ENCODE measurements around the gene CRTAP.
"Not testable (repeated sequence)": the region's sequence is repeated elsewhere in the genome, so short reads cannot be mapped to it uniquely, and the experiment has no call there.

CRTAP gene

DNA sequence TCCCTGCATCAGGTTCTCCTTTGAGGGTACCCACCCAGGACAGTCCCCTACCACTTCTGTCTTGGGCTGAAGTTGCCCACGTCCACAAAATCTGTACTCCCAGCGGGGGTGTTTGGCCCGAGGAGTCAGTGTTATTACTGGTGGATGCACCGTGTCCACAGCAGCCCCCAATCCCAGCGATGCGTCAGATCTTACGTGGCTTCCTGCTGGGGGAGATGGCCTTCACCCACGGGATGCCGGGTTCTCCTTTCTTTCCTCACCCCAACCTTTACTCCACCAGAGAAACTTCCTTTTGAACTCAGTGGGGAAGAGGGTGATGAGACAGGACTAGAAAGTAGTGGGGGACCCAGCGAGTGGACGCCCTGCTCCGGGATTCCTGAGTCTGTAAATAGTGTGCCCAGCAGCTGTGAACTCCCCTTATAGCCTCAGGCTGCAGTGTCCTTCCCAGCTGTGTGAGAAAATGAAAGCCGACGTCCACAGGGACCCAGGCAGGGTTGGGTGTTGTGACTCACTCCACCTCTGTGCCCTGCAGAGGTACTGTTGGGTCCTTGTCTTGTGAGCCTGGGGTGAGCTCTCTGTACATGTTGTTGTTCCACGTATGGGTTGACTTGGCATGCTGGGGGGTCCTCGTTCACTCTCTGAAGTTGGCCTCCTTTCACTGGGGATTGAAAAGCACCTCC is 31.5 kb downstream of the CRTAP start:
- DNase-seq = no peak

DNA sequence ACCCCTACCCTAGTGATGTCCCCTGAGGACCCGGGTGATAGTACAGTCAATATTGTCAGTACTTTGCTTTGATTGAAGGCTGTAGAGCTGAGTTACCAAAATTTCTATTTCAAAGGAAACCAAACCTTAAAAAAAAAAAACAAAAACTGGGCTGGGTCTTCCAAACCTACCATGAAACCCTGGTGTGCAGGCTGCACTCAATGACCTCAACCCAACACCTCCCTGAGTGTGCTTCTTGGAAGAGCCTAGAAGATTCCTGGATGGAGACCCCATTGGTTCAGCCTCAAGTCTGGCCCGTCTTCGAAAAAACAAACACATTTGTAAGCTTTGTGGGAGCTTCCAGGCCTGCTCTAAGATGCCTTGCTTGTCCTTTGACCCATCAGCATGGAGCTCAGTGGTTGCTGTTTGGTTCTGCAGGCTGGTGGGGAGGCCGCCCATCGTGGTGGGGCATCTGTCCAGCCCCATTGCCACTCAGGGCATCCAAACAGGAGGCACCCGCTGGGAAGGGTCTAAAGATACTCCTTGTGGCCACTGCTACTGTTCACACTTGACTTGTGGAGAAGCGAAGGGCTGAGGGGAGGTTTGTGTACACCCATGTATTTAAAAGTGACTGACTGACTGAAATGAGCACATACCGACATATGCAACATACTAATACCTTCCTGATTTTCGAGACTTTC is 32.2 kb downstream of the CRTAP start:
- no peak for DNase-seq

DNA sequence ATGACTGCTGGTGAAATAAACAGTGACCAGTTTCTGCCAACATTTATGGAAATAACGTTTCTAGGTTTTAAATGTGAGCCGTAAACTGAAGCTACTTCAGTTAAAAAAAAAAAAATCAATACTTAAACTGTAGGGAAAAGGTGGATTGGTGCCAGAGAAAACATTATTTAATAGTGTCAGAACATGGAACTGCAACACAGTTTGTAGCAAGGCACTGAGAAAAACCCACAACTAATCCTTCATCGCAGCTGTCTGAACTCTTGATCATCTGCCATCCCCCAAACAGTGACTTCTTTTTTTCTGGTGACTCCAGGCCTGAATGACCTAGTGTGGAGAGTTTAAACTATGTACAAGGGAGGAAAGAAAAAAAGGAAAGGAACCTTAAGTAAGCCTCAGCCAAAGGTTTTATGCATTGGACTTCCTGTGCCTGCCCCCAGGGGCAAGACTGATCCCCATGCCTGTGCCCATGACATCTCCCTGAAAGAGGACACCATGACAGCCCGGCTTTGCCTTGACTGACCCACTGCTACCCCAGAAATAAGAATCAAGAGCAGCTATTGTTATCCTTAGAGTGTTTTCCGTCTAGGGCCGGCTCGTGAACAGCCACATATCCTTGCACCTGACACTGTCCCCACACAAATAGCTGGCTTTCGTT is 33.1 kb downstream of the CRTAP start:
- no peak for DNase-seq

DNA sequence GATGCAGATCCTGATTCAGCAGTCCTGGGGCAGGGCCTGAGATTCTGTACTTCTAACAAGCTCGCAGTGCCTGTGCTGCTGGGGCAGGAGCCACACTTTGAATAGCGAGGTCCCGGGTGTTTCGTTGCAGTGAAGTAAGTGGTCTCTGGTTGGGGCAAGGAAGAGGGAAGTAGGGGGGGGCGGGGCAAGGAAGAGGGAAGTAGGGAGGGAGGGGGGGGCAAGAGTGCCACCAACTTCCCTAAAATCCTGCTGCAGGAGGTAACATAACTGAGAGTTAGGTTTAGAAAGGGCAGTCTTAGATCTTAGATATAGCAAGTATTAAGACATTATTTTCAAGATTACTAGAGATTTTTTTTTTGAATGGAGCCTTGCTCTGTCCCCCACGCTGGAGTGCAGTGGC is 35.5 kb downstream of the CRTAP start:
- no peak for DNase-seq

DNA sequence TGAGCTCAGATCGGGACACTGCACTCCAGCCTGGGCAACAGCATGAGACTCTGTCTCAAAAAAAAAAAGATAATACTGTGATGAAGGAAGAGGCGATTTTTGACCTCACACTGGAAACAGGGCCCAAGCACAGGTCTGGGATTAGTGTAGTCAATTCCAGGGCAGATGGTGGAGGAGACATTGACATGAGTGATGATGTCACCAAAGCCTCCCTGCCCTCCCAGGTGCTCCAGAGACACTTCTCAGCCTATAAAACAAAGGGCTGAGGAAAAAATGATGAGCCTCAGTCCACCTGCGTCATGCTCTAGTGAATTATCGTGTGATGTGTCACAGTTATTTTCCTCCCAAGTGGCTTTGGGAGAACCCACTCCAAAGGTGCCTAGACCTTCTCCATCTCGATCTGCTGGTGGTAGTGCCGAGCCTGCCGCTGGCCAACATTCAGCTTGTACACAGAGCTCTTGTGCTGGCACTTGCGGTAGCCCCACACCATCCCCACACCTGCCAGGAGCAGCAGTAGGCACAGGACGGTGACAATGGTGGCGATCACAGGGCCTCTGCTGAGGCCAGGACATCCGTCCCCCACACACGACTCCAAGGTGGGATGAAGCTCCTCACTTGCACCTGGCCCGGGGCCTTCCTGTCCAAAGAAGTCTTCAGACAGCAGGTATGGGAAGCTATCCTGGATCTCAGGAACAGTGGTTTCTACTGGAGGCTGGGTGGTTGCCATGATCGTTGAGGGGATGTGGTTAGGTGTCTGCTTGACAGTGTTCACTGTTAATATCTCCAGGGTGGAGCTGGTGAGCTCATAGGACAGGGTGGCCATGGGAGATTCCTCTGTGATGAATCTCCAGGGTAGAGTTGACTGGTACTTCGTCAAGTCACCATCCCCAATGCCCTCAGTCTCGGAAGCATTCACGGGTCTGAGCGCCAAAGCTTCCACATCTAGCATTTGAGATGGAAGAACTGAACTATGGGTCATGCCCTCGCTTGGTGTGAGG is 38.8 kb downstream of the CRTAP start:
- no peak for DNase-seq

GRCh38 chr3:33153782-33154181 is 40.0 kb downstream of the CRTAP start:
- no peak for DNase-seq

- DNase-seq = no peak
Observed at GRCh38 chr3:33155301-33155700, 41.5 kb downstream of the CRTAP start.

GRCh38 chr3:33159234-33159633 is 45.4 kb downstream of the CRTAP start:
- DNase-seq = no peak

- DNase-seq = no peak
Observed at GRCh38 chr3:33159981-33160380, 46.2 kb downstream of the CRTAP start.

DNA sequence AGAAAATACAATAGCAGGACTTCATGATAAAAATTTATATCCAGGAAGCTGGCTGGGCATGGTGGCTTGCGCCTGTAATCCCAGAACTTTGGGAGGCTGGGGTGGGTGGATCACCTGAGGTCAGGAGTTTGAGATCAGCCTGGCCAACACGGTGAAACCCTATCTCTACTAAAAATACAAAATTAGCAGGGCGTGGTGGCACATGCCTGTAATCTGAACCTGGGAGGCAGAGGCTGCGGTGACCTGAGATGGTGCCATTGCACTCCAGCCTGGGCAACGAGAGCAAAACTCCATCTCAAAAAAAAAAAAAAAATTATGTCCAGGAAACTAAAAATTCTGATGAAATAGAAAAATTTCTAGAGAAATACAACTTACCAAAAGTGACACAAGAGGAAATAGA is 48.8 kb downstream of the CRTAP start:
- DNase-seq = not testable (repeated sequence)

- DNase-seq = no peak
Observed at GRCh38 chr3:33165372-33165771, 51.6 kb downstream of the CRTAP start.

- no peak for DNase-seq
Observed at GRCh38 chr3:33166095-33166494, 52.3 kb downstream of the CRTAP start.

DNA sequence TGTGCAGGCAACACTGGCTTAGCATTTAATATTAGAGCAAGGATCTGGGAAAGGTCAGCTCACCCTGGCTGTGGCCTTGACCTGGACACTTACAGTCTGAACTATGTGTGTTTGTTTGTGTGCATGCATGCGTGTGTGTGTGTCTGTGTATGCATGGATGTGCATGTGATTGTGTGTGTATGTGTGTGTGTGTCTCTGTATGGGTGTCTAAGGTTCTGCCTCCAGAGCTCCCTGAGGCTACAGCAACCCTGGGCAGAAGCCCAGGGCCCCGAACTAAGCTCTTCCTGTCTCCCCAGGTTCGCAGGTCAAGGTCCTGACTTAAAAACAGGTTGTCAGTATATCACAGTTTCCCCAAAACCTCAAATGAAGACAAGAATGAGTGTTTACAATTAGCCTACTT is 53.5 kb downstream of the CRTAP start:
- DNase-seq = no peak

GRCh38 chr3:33167716-33168336 is 54.0 kb downstream of the CRTAP start:
- DNase-seq = no peak

- no peak for DNase-seq
Observed at GRCh38 chr3:33170531-33170930, 56.7 kb downstream of the CRTAP start.

GRCh38 chr3:33171580-33171979 is 57.8 kb downstream of the CRTAP start:
- DNase-seq = no peak

DNA sequence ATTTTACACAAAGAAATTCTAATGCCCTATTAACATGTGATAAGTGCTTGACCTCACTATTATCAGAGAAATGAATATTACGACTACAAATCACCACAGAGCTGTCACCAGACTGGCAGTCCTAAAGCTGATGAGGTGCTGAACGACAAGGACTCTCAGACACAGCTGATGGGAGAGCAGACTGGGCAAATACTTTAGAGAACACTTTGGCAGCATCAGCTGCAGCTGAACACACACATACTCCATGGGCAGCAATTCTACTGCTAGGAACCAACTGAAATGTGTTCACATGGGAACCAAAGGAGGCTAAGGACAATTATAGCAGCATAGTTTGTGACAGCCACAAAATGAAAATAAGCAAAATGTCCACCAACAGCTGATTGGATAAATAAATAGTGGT is 59.3 kb downstream of the CRTAP start:
- no peak for DNase-seq

GRCh38 chr3:33173672-33174071 is 59.9 kb downstream of the CRTAP start:
- DNase-seq = no peak

DNA sequence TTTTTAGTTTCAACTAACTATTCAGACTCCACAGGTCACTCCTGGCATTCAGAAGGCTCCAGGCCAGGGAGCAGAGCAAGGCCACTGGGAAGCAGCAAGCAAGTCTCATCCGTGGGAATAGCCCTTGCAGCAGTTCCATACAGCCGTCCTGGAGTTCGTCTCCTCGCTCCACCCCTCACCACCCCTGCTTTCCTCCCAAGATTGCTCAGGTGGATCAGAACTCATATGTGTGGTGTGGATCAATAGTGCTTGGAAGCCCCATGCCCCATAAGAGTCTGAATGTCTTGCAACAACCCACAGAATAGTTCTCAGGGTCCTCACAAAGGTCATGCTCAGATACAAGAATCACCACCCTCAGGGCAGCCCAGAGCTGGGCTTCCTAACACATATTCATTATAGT is 60.3 kb downstream of the CRTAP start:
- DNase-seq = no peak

GRCh38 chr3:33174711-33175414 is 61.0 kb downstream of the CRTAP start:
- DNase-seq = no peak

- DNase-seq = no peak
Observed at GRCh38 chr3:33179132-33179531, 65.3 kb downstream of the CRTAP start.

DNA sequence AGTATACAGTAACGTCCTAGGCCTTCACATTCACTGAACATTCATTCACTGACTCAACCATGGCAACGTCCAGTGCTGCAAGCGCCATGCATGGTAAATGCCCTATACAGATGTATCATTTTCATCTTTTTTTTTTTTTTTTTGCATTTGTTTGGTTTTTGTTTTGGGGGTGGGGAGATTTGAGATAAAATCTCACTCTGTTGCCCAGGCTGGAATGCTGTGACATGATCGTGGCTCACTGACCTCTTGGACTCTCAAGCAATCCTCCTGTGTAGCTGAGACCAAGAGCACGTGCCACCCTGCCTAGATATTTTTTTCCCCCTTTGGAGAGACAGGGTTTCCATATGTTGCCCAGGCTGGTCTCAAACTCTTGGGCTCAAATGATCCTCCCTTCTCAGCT is 67.4 kb downstream of the CRTAP start:
- no peak for DNase-seq

Measured in activated T-cell treated with anti-CD3 and anti-CD28 coated beads, Interleukin-2, amount 50 U/mL, for 1 hour (primary cell).